Stimulated activated CD8-positive, alpha-beta memory T cell treated with anti-CD3 and anti-CD28 coated beads, Interleukin-7, amount 100 ng/mL, for 4 hours (primary cell): Measurements from ENCODE around the gene DST.

ENCODE experiments used
- DNase-seq, 2 donors: peaks; one replicate each; pipeline ENCODE4 v3.0.0-alpha.2; 2020; ENCODE audit warnings: low read depth in 2 of 2

Gene DST

GRCh38 chr6:56481957-56482356 lies 160.7 kb downstream of the DST start:
- DNase-seq = no peak

DNA sequence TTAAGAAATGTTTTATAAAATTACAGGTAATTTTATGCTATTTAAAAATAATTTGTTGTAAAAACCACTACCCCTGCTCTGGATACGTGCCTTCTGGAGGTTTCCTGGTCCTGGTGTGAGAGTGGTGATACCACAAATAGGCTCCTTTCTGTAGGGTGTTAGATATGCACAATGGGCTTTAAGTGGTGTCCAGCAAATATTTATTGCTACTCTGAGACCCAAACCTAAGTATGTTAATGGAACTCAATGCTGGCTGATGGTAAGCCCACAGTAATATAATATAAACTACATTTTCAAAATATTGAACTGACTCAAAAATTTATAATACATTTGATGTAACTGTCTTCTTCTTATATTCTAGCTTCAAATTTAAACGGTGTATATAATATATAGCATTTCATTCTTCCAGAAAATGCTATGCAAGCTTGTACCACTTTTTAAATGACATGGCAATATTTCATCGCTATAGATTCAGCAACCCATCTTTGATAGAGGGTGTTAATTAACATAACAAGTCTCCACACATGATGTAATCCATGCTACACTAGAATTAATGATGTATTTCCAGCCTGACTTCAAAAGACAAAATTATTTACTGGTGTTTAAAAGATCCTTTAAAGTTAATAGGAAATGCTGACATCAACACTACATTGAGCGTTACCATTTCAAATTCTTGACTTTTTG lies 161.9 kb downstream of the DST start:
- DNase-seq = no peak

- DNase-seq = no peak
Measured at GRCh38 chr6:56480246-56480645, 162.4 kb downstream of the DST start.

- DNase-seq = no peak
Measured at GRCh38 chr6:56479381-56479780, 163.3 kb downstream of the DST start.

DNA sequence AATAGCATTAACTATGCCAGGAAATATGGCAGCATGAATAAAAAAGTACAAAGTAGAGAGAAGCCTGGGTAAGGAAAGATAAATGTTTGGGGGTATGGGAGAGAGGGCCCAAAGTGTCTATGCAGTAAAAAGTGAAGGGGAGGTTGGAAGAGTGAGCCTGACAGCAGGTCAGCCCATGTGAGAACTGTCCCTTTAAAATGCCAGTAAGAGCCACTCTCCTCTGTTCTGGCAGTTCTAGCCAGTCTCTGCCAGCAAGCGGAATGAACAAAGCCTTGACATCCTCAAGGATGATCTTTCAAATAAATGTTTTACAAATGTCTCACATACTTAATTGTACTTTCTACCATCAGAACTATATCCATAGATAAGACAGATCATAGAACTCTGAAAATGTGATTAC lies 164.5 kb downstream of the DST start:
- no peak for DNase-seq

DNA sequence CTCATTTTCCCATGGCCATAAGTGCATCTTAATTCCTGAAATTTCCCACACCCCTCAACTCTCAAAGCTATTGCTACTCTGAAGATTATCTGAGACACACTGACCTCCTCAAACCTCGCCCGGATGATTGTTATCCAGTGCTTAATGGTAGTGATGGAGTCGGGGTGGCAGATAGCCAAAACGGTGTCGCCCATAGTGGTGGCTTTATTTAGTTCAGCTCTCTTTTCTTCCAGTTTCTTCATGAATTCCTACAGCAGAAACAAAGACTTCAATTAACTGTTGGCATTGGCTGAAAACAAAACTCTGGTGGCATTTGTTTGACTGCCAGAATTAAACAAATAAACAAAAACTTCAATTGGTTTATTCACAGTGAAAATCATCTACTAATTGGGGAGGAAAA lies 165.4 kb downstream of the DST start:
- DNase-seq = no peak

DNA sequence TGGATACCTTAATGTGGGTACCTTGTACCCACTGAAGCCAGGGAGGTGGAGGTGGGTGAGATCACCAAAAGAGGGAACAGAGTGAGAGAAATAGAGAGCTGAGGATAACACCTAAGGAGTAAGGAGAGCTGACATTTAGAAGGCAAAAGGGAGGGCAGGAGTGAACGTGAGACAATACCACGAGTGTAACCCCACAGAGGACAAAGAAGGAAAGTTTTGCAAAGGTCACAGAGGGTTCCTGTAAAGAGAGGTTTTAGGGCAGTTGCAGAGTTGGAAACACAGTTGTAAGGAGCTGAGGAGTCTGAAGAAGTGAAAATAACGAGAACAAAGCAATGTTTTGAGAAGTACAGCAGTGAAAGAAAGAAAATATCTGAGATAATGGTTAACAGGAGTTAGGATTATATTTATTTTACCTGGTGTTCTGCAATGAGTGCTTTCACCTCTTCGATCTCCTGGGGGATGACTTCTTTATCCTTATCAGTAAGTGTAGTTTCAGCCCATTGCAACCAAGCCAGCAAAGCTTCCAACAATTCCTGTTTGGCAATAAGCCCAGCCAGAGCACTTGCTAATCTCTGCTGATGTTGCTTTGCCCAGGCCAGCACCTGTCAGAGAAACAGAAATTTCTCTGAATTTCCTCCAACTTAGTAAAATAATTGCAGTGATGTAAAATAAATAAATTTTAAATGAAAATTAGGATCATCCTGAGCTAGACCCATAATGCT lies 166.8 kb downstream of the DST start:
- no peak for DNase-seq

DNA sequence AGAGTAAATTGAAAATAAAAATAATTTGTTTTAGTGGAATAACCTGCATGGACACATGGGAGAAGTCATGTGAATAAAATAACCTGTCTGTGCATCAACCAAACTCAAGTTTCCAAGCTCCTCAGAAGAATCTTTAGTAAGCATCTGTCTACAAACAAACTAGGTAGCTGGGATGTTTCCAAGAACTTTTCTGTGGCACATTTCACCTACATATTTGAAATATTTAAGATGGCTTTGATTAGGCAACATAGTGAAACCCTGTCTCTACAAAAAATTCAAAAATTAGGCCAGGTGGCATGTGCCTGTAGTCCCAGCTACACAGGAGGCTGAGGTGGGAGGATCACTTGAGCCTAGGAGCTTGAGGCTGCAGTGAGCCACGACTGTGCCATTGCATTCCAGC lies 168.2 kb downstream of the DST start:
- no peak for DNase-seq

DNA sequence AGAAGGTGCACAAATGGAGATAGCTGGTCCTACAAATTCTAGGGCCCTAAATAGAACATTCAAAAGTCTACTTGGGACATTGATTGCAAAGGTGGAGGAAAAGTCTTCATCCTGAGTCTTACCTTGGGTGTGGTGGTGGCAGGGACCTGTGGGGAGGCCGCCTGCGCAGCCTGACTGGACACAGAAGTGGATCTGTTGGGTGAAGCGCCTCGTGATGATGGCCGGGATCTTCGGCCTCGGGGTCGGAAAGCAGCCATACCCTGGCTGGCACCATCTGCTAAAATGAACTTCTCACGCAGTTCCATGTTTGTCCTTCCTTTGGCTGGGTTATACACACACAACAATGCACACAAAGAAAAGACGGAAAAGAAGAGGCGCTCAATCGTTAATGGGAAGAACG lies 179.2 kb downstream of the DST start:
- DNase-seq = no peak

GRCh38 chr6:56459030-56459805 lies 183.5 kb downstream of the DST start:
- no peak for DNase-seq

- no peak for DNase-seq
Measured at GRCh38 chr6:56458324-56458884, 184.3 kb downstream of the DST start.

- no peak for DNase-seq
Measured at GRCh38 chr6:56456785-56457184, 185.9 kb downstream of the DST start.

DNA sequence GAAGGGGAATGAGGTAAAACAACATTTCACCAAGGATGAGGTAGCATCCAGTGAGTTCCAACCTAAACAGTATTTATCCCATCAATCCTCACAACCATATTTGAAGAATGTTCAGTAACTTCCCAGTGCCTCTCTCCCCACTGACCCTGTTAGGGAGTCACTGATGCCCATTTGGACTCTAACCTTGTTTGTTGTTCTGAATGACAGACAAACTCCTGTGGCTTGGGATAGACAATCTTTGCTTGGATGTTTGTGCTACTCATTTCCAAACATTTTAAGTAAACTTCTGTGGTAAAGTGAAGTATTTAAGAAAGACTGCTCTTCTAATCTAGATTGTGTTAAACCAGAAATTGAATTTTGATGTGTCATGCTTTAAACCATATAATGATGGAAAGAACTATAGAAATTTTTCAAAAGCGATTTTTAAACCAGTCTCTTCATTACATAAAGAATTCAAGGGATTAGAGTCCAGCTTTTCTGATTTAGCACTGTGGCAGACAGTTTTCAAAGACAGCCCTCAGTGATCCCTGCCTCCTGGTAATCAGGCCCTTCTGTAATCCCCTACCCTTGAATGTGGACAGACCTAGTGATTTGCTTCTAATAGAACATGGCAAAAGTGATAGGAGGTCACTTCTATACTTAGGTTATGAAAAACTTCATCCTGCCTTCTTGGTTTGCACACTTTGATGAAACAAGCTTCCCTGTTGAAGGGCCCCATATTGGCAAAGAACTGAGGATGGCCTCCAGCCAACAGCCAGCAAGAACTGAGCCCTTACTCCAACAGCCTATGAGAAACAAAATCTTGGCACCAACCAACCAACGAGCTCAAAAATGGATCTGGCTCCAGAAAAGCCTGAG lies 191.6 kb downstream of the DST start:
- no peak for DNase-seq

- no peak for DNase-seq
Measured at GRCh38 chr6:56450376-56450775, 192.3 kb downstream of the DST start.

DNA sequence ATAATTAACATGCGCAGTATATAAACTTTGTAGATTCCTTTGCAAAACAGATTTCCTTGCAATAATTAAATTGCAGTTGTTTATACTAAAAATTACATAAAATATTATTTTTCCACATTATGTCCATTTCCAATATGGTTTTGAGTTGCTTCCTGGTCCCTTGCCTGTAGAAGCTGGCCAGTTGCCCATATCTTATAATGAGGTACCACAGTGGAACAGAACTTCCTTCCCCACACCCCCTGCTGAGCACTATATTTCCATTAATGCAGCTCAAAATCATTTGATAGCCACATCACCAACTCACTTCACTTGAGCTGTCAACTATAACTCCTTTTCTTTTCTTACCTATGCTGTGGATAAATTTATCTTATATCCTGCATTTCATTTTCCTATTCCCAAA lies 194.6 kb downstream of the DST start:
- DNase-seq = no peak

DNA sequence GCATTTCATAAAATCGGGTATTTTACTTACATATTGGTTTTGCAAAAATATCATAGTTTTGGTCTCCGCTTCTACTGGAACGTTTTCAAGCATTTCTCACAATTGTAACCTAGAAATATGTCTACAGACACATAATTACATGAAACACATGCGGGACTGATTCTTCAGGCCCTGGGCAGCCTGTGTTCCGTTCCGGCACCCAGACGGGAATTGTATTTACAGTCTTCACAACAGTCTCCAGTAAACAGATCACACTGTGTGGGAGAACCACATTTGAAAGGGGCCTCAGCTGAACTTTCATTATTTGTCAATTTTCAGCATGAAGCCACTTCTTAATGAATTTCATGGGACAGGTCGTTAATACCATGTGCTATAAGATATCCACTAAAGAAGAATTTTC lies 196.9 kb downstream of the DST start:
- DNase-seq = no peak

DNA sequence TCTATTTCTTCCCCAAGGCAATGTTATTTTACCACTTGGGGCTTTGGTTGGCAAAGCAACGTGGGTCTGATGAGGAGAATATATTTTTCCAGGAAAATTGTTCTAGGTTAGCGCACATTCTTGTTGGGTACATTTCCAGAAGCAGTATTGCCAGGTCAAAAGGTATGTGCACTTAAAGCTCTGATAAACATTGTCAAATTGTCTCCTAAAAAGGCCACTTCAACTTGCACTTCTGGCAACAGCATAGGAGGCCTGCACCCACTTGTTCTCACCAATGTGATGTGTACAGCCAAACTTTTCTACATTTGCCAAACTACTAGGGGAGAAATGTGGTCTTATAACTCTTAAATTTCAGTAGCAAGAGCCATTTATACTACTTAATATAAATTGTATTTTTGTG lies 197.8 kb downstream of the DST start:
- no peak for DNase-seq

- DNase-seq = no peak
Measured at GRCh38 chr6:56440551-56440981, 202.1 kb downstream of the DST start.

DNA sequence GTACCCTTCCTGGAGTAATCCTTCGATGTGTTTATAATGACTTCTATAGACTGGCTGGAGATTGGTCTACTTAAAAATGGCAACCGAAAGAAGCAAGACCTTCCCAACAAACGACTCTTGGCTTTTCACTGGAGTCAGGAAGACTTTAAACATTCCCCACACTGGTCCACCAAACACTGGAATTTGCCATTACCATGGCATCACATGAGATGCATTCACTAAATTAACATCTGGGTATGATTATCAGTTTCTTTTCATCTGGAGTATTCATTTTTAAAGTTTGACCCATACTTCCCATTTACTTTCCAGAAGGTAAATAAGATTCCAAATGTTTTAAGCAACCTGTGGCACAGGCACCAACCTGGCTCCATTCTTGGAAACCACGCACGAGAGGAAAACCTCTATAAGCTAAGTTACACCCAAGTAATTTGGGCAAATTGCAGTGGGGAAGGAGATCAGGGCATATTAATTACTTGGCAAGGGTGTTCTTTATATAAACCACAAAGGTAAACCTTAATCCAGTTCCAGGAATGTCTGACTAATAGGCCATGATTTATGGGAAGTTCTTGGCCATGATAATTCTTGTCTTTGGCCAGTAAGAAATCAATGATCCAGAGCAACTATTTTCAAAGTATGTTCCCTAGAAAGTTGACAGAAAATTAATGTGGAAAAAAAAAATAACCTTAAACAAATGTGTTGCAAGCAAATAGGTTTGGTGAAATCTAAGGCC lies 205.4 kb downstream of the DST start:
- DNase-seq = no peak

DNA sequence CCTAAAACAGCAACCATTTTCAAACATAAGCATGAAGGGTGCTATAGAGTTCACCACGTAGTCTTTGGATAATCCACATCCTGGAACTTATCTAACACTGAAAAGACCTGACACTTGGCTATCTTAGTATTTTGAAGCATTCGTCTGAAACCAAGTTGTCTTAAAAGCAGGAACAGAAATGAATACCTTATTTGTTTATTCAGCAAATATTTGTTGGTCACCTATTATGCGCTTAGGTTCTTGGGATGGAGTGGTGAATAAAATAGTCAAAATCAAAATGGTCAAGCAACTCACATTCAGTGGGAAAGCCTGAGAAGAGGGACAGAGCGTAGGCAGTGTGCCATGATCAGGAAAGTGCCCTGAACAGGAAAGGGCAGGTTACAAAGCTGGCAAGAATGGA lies 206.9 kb downstream of the DST start:
- DNase-seq = no peak

GRCh38 chr6:56435326-56435725 lies 207.4 kb downstream of the DST start:
- no peak for DNase-seq
